Fibroblast of lung (primary cell): ENCODE results near the gene MCF2L2. TPM values are rescaled to one million over a fixed set of nuclear protein-coding genes. Genes with fewer than 3 reads are reported as not detected.

Source experiments
- DNase-seq, 2 donors: peaks; one replicate each; pipeline versions ENCODE4 v3.0.0 to v3.0.0-alpha.2; 2010; ENCODE audit warnings: low read depth in 2 of 2
- H2AFZ ChIP-seq: 2 replicates; pipeline ENCODE4 v1.5.1; 2012; ENCODE audit warnings: low read length, control low read depth, inconsistent platforms
- H3K27ac ChIP-seq: 2 replicates; pipeline ENCODE4 v1.5.1; 2011; ENCODE audit warnings: low read length, control low read depth; ENCODE audit not compliant: insufficient read depth
- H3K27me3 ChIP-seq: 2 replicates; pipeline ENCODE4 v1.5.1; 2011; ENCODE audit warnings: mild to moderate bottlenecking, low read length; ENCODE audit not compliant: control insufficient read depth, insufficient read depth
- H3K36me3 ChIP-seq: 2 replicates; pipeline ENCODE4 v1.5.1; 2011; ENCODE audit warnings: low read length; ENCODE audit not compliant: control insufficient read depth, insufficient read depth
- H3K4me1 ChIP-seq: 2 replicates; pipeline ENCODE4 v1.5.1; 2011; ENCODE audit warnings: low read length; ENCODE audit not compliant: control insufficient read depth, insufficient read depth; ENCODE audit errors: extremely low read depth
- H3K4me2 ChIP-seq: 2 replicates; pipeline ENCODE4 v1.5.1; 2011; ENCODE audit warnings: low read length, control low read depth; ENCODE audit not compliant: insufficient read depth; ENCODE audit errors: extremely low read depth
- H3K4me3 ChIP-seq, 4 experiments: fragments of 200-600 bp in 1 of 4; sonication (generic) in 1 of 4; replicated peaks in 1 of 4; 2 replicates each; pipeline ENCODE4 v1.5.1; 2011 to 2016; ENCODE audit warnings: low read length in 4 of 4, low read depth in 3 of 4, mild to moderate bottlenecking in 3 of 4, control low read depth in 2 of 4, inconsistent platforms in 1 of 4, mixed read lengths in 1 of 4; ENCODE audit not compliant: insufficient read depth in 1 of 4; ENCODE audit errors: control extremely low read depth in 1 of 4
- H3K79me2 ChIP-seq: 2 replicates; pipeline ENCODE4 v1.5.1; 2012; ENCODE audit warnings: mild to moderate bottlenecking, low read length, inconsistent platforms; ENCODE audit not compliant: control insufficient read depth, insufficient read depth
- H3K9ac ChIP-seq: 2 replicates; pipeline ENCODE4 v1.5.1; 2011; ENCODE audit warnings: mild to moderate bottlenecking, low read length, control low read depth; ENCODE audit not compliant: insufficient read depth
- H3K9me3 ChIP-seq: 2 replicates; pipeline ENCODE4 v1.5.1; 2012; ENCODE audit warnings: low read depth, low read length; ENCODE audit not compliant: control insufficient read depth, insufficient read depth
- H4K20me1 ChIP-seq: 2 replicates; pipeline ENCODE4 v1.5.1; 2011; ENCODE audit warnings: low read length; ENCODE audit not compliant: control insufficient read depth, insufficient read depth; ENCODE audit errors: extremely low read depth
- CTCF ChIP-seq, 2 donors: IDR thresholded peaks in 1 of 2; conservative IDR thresholded peaks in 1 of 2; 1 replicate in 1 of 2; 2 replicates in 1 of 2; pipeline ENCODE4 v1.5.1; 2011 to 2012; ENCODE audit warnings: low read length in 2 of 2, control low read depth in 1 of 2, inconsistent platforms in 1 of 2, low read depth in 1 of 2, mild to moderate bottlenecking in 1 of 2
- EZH2 ChIP-seq: IDR thresholded peaks from 2 replicates; pipeline ENCODE4 v1.5.1; 2012; ENCODE audit warnings: low read length, control low read depth, mild to moderate bottlenecking; ENCODE audit errors: missing control alignments
- polyA plus RNA-seq, 2 donors: library from polyadenylated mRNA; depleted of rRNA in 1 of 2; stranded (reverse) in 1 of 2; unstranded in 1 of 2; fragments of >200 nt; gene quantifications; 2 replicates each; pipeline ENCODE4 v1.2.1, GENCODE V29; 2011 to 2012; ENCODE audit warnings: missing spikeins in 1 of 2
- total RNA-seq: library from RNA; depleted of rRNA; stranded (reverse); fragments of >200 nt; gene quantifications from 2 replicates; pipeline ENCODE4 v1.2.1, GENCODE V29; 2014

MCF2L2 gene
- total and polyA plus RNA-seq, 2 donors (not counting 1 experiment from before 2014, with no cell fraction given), result under 0.01 to 0.08 TPM

GRCh38 chr3:183356920-183357319 is 71.5 kb downstream of the MCF2L2 start:
- TF ChIP-seq CTCF (conservative IDR thresholded peaks at IDR 0.05 in 1 of 2, IDR thresholded peaks at IDR 0.05 in 1 of 2; ENCODE audit: low read depth in 1 of 2, low read length in 2 of 2), result no peak
- no peak for TF ChIP-seq EZH2
- H3K9me3 ChIP-seq, result no peaks in the 10 kb centered on the region
- H3K9ac ChIP-seq, result no peak overlapping the region
- H3K36me3 ChIP-seq, result no peaks in the 10 kb centered on the region
- H2AFZ ChIP-seq, result no peak overlapping the region
- no peaks in the 10 kb centered on the region for H3K4me1 ChIP-seq
- H3K27ac ChIP-seq, result no peak overlapping the region
- no peak overlapping the region for H3K4me2 ChIP-seq
- no peaks in the 10 kb centered on the region for H3K27me3 ChIP-seq
- no peaks in the 10 kb centered on the region for H3K79me2 ChIP-seq
- DNase-seq, result no peak
- H4K20me1 ChIP-seq, result no peaks in the 10 kb centered on the region
- no peak overlapping the region for H3K4me3 ChIP-seq

- Histone ChIP-seq H3K4me2 (no peak overlapping the region), H3K9ac (no peak overlapping the region), H3K27me3 (no peaks in the 10 kb centered on the region), H3K27ac (no peak overlapping the region), H2AFZ (no peak overlapping the region), H4K20me1 (no peaks in the 10 kb centered on the region), H3K4me1 (no peaks in the 10 kb centered on the region), H3K36me3 (no peaks in the 10 kb centered on the region), H3K79me2 (no peaks in the 10 kb centered on the region), H3K9me3 (no peaks in the 10 kb centered on the region), H3K4me3 (no peak overlapping the region)
- TF ChIP-seq EZH2 (no peak), CTCF (conservative IDR thresholded peaks at IDR 0.05 in 1 of 2, IDR thresholded peaks at IDR 0.05 in 1 of 2; ENCODE audit: low read depth in 1 of 2, low read length in 2 of 2) (no peak)
- DNase-seq, result no peak
Measured at GRCh38 chr3:183354874-183355273, 73.5 kb downstream of the MCF2L2 start.

GRCh38 chr3:183354325-183354831 is 74.0 kb downstream of the MCF2L2 start:
- H3K4me3 ChIP-seq, result no peak overlapping the region
- no peaks in the 10 kb centered on the region for H3K79me2 ChIP-seq
- H3K27ac ChIP-seq, result no peak overlapping the region
- no peak overlapping the region for H3K4me2 ChIP-seq
- H3K9ac ChIP-seq, result no peak overlapping the region
- no peak for DNase-seq
- no peaks in the 10 kb centered on the region for H3K4me1 ChIP-seq
- no peak overlapping the region for H2AFZ ChIP-seq
- H4K20me1 ChIP-seq, result no peaks in the 10 kb centered on the region
- no peaks in the 10 kb centered on the region for H3K9me3 ChIP-seq
- H3K27me3 ChIP-seq, result no peaks in the 10 kb centered on the region
- TF ChIP-seq EZH2 (no peak), CTCF (conservative IDR thresholded peaks at IDR 0.05 in 1 of 2, IDR thresholded peaks at IDR 0.05 in 1 of 2; ENCODE audit: low read depth in 1 of 2, low read length in 2 of 2) (no peak)
- H3K36me3 ChIP-seq, result no peaks in the 10 kb centered on the region
